ENCODE data around the gene CDHR3. TPM values are rescaled to one million over a fixed set of nuclear protein-coding genes. Genes with fewer than 3 reads are reported as not detected.

The CDHR3 gene
- total RNA-seq, 2 donors from 2014 or later, result 5.3 to 7.7 TPM

- intact Hi-C loops (cut with DNase I), result no loop called here
- H3K9ac ChIP-seq (ENCODE audit: low read depth in 2 of 2, low read length in 2 of 2), result no peak overlapping the region
- H3K36me3 ChIP-seq, result no peaks in the 10 kb centered on the region
- no peak for TF ChIP-seq CTCF (IDR thresholded peaks at IDR 0.05)
- no peak overlapping the region for H3K27ac ChIP-seq
- no peak overlapping the region for H3K4me3 ChIP-seq
- H3K9me3 ChIP-seq, result no peaks in the 10 kb centered on the region
- no peaks in the 10 kb centered on the region for H3K27me3 ChIP-seq
- no peaks in the 10 kb centered on the region for H3K4me1 ChIP-seq
- DNase-seq, result no peak
Measured at GRCh38 chr7:105985229-105985628, 22.2 kb downstream of the CDHR3 start.

- Histone ChIP-seq H3K9ac (ENCODE audit: low read depth in 2 of 2, low read length in 2 of 2) (no peak overlapping the region), H3K4me1 (no peaks in the 10 kb centered on the region), H3K27me3 (no peaks in the 10 kb centered on the region), H3K36me3 (no peaks in the 10 kb centered on the region), H3K4me3 (no peak overlapping the region), H3K27ac (no peak overlapping the region), H3K9me3 (no peaks in the 10 kb centered on the region)
- intact Hi-C loops (cut with DNase I), result no loop called here
- TF ChIP-seq CTCF (IDR thresholded peaks at IDR 0.05), result no peak
- no peak for DNase-seq
Measured at GRCh38 chr7:105985672-105986215, 22.7 kb downstream of the CDHR3 start.

GRCh38 chr7:105987046-105987445, 24.0 kb downstream of the CDHR3 start:
- TF ChIP-seq CTCF (IDR thresholded peaks at IDR 0.05), result no peak
- Histone ChIP-seq H3K4me1 (no peaks in the 10 kb centered on the region), H3K4me3 (no peak overlapping the region), H3K27ac (no peak overlapping the region), H3K9ac (ENCODE audit: low read depth in 2 of 2, low read length in 2 of 2) (no peak overlapping the region), H3K9me3 (no peaks in the 10 kb centered on the region), H3K36me3 (no peaks in the 10 kb centered on the region), H3K27me3 (no peaks in the 10 kb centered on the region)
- no peak for DNase-seq
- intact Hi-C loops (cut with DNase I), result no loop called here

GRCh38 chr7:105988276-105988675, 25.2 kb downstream of the CDHR3 start:
- Histone ChIP-seq H3K27me3 (no peaks in the 10 kb centered on the region), H3K27ac (no peak overlapping the region), H3K4me3 (no peak overlapping the region), H3K4me1 (no peaks in the 10 kb centered on the region), H3K9ac (ENCODE audit: low read depth in 2 of 2, low read length in 2 of 2) (no peak overlapping the region), H3K9me3 (no peaks in the 10 kb centered on the region), H3K36me3 (no peaks in the 10 kb centered on the region)
- no peak for DNase-seq
- no peak for TF ChIP-seq CTCF (IDR thresholded peaks at IDR 0.05)
- intact Hi-C loops (cut with DNase I), result no loop called here

GRCh38 chr7:105989191-105989590, 26.1 kb downstream of the CDHR3 start:
- H3K9me3 ChIP-seq, result no peaks in the 10 kb centered on the region
- no peak overlapping the region for H3K9ac ChIP-seq (ENCODE audit: low read depth in 2 of 2, low read length in 2 of 2)
- H3K4me3 ChIP-seq, result no peak overlapping the region
- intact Hi-C loops (cut with DNase I), result no loop called here
- H3K4me1 ChIP-seq, result no peaks in the 10 kb centered on the region
- no peak overlapping the region for H3K27ac ChIP-seq
- no peaks in the 10 kb centered on the region for H3K27me3 ChIP-seq
- no peak for TF ChIP-seq CTCF (IDR thresholded peaks at IDR 0.05)
- DNase-seq, result no peak
- no peaks in the 10 kb centered on the region for H3K36me3 ChIP-seq
